Endodermal cell (in vitro differentiated cells): ENCODE measurements around the gene MCL1. TPM values are rescaled to one million over a fixed set of nuclear protein-coding genes. Genes with fewer than 3 reads are reported as not detected.

ENCODE experiments used
- DNase-seq: peaks from one replicate; pipeline ENCODE4 v3.0.0-alpha.2; 2017
- H3K27ac ChIP-seq: 2 replicates; pipeline ENCODE4 v1.5.1; 2013; ENCODE audit warnings: mild to moderate bottlenecking, low read depth, low read length, moderate library complexity
- H3K27me3 ChIP-seq: 2 replicates; pipeline ENCODE4 v1.6.1; 2013; ENCODE audit warnings: mild to moderate bottlenecking, low read length, moderate library complexity; ENCODE audit not compliant: insufficient read depth, control insufficient read depth, poor library complexity, severe bottlenecking
- H3K36me3 ChIP-seq: 2 replicates; pipeline ENCODE4 v1.7.0; 2013; ENCODE audit warnings: mild to moderate bottlenecking, low read length, moderate library complexity; ENCODE audit not compliant: control insufficient read depth, insufficient read depth
- H3K4me1 ChIP-seq: one replicate; pipeline ENCODE4 v1.7.0; 2013; ENCODE audit warnings: low read length; ENCODE audit not compliant: control insufficient read depth, insufficient read depth
- H3K4me3 ChIP-seq: 2 replicates; pipeline ENCODE4 v1.5.1; 2013; ENCODE audit warnings: mild to moderate bottlenecking, low read length, moderate library complexity
- H3K9ac ChIP-seq: 2 replicates; pipeline ENCODE4 v1.6.1; 2013; ENCODE audit warnings: mild to moderate bottlenecking, low read length, moderate library complexity; ENCODE audit not compliant: poor library complexity, severe bottlenecking; ENCODE audit errors: extremely low read depth
- H3K9me3 ChIP-seq: 2 replicates; pipeline ENCODE4 v1.6.1; 2013; ENCODE audit warnings: mild to moderate bottlenecking, low read length, moderate library complexity; ENCODE audit not compliant: control insufficient read depth
- H3K27ac Mint-ChIP-seq: 2 replicates; pipeline ENCODE4 v1.8.0; 2020; ENCODE audit warnings: mixed read lengths
- H3K27me3 Mint-ChIP-seq: 2 replicates; pipeline ENCODE4 v1.8.0; 2021; ENCODE audit warnings: mild to moderate bottlenecking, mixed read lengths; ENCODE audit not compliant: insufficient read depth
- H3K36me3 Mint-ChIP-seq: 2 replicates; pipeline ENCODE4 v1.8.0; 2020; ENCODE audit warnings: low read depth, mixed read lengths
- H3K4me1 Mint-ChIP-seq: 2 replicates; pipeline ENCODE4 v1.8.0; 2020; ENCODE audit warnings: mixed read lengths
- H3K4me3 Mint-ChIP-seq: 2 replicates; pipeline ENCODE4 v1.8.0; 2020; ENCODE audit warnings: mild to moderate bottlenecking, moderate library complexity, mixed read lengths
- H3K9me3 Mint-ChIP-seq: 2 replicates; pipeline ENCODE4 v1.8.0; 2020; ENCODE audit warnings: mild to moderate bottlenecking, mixed read lengths
- CTCF ChIP-seq: fragments of 200-600 bp; sonication (generic); conservative IDR thresholded peaks from 2 replicates; pipeline ENCODE4 v1.5.0; 2021; ENCODE audit warnings: antibody characterized with exemption, mild to moderate bottlenecking
- WGBS, 2 experiments: methylation state at CpG; one replicate each; pipeline versions ENCODE4 v1.1.5 to v1.1.7; 2013; ENCODE audit warnings: missing lambda C conversion rate in 2 of 2, mixed read lengths in 1 of 2; ENCODE audit not compliant: insufficient coverage in 1 of 2, insufficient read length in 1 of 2; 5-methylcytosine and 5-hydroxymethylcytosine counted together
- total RNA-seq, 2 donors: library from RNA; stranded (reverse); fragmentation: NEBNext Ultra II Directional in 1 of 2; extraction: Animal tissue kit (Norgen Biotek cat#: 25700) in 1 of 2; gene quantifications; 2 replicates in 1 of 2; 3 replicates in 1 of 2; pipeline ENCODE4 v1.2.1, GENCODE V29; 2021

The MCL1 gene
- total RNA-seq, 2 donors from 2014 or later: 133 to 173 TPM

GRCh38 chr1:150546294-150546937 is 33.0 kb downstream of the MCL1 start:
- peaks cover 36% of the 10 kb centered on the region for H3K27me3 Mint-ChIP-seq
- DNase-seq: no peak
- Histone ChIP-seq H3K4me1 (peaks cover 6% of the 10 kb centered on the region), H3K9ac (no peak overlapping the region), H3K9me3 (no peaks in the 10 kb centered on the region), H3K27me3 (no peaks in the 10 kb centered on the region), H3K36me3 (no peaks in the 10 kb centered on the region), H3K27ac (no peak overlapping the region), H3K4me3 (no peak overlapping the region)
- no peaks in the 10 kb centered on the region for H3K36me3 Mint-ChIP-seq
- TF ChIP-seq CTCF: no peak
- no peak overlapping the region for H3K27ac Mint-ChIP-seq
- H3K9me3 Mint-ChIP-seq: no peaks in the 10 kb centered on the region
- no peak overlapping the region for H3K4me3 Mint-ChIP-seq
- WGBS, 2 experiments: 95 to 97% methylated on average over 10 to 16 of the region's 16 CpGs
- H3K4me1 Mint-ChIP-seq: peaks cover 14% of the 10 kb centered on the region

- Histone ChIP-seq H3K9ac (no peak overlapping the region), H3K4me1 (peaks cover 6% of the 10 kb centered on the region), H3K4me3 (no peak overlapping the region), H3K27ac (no peak overlapping the region), H3K9me3 (no peaks in the 10 kb centered on the region), H3K27me3 (no peaks in the 10 kb centered on the region), H3K36me3 (no peaks in the 10 kb centered on the region)
- Mint-ChIP-seq H3K4me3 (no peak overlapping the region), H3K27me3 (peaks cover 29% of the 10 kb centered on the region), H3K9me3 (no peaks in the 10 kb centered on the region), H3K27ac (no peak overlapping the region), H3K4me1 (peaks cover 14% of the 10 kb centered on the region), H3K36me3 (no peaks in the 10 kb centered on the region)
- WGBS, 2 experiments: 50 to 92% methylated on average over 1 to 5 of the region's 6 CpGs
- no peak for TF ChIP-seq CTCF
- peak; percentile 58 for DNase-seq
Observed at GRCh38 chr1:150545486-150546032, 33.9 kb downstream of the MCL1 start.

DNA sequence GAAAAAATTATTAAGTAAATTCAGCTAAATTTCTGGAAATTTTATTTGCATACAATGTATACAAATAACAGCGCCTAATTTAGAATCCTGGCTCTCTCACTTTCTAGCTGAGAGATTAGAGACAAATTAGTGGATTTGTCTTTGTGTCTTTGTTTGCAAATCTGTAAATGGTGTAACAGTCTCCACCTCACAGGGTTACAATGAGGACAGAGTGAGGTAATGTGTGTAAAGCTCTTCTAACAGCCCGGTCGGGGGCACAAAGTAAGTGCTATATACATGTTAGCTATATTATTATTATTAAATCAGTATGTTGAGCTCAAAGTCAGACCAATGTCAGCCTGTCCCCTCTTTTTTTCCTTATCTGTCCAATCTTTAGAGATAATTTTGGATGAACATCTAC is 35.2 kb downstream of the MCL1 start:
- Mint-ChIP-seq H3K9me3 (no peaks in the 10 kb centered on the region), H3K27me3 (peaks cover 22% of the 10 kb centered on the region), H3K36me3 (no peaks in the 10 kb centered on the region), H3K27ac (no peak overlapping the region), H3K4me3 (no peak overlapping the region), H3K4me1 (peaks cover 10% of the 10 kb centered on the region)
- H3K27ac ChIP-seq: no peak overlapping the region
- 80 to 84% methylated on average over 1 to 3 of the region's 3 CpGs for WGBS, 2 experiments
- H3K4me1 ChIP-seq: peaks cover 3% of the 10 kb centered on the region
- H3K9me3 ChIP-seq: no peaks in the 10 kb centered on the region
- H3K36me3 ChIP-seq: no peaks in the 10 kb centered on the region
- H3K9ac ChIP-seq: no peak overlapping the region
- no peaks in the 10 kb centered on the region for H3K27me3 ChIP-seq
- no peak for TF ChIP-seq CTCF
- no peak for DNase-seq
- no peak overlapping the region for H3K4me3 ChIP-seq
